ENCODE results near the gene GRB10.

GRCh38 chr7:50662996-50663395 is 119.7 kb downstream of the GRB10 start:
- TF ChIP-seq POLR2A (IDR thresholded peaks at IDR 0.05) (no peak), CTCF (IDR thresholded peaks at IDR 0.05) (no peak)

Measured in testis (tissue), 2 donors.